Smooth muscle cell (in vitro differentiated cells): ENCODE measurements around the gene KCNJ14. TPM values are rescaled to one million over a fixed set of nuclear protein-coding genes. Genes with fewer than 3 reads are reported as not detected.
A peak's percentile ranks its signal among the peaks of the same experiment; 100 is the strongest.

ENCODE experiments used
- DNase-seq: peaks from one replicate; lab custom pipeline; 2025; ENCODE audit not compliant: unreplicated experiment; lab: John Stamatoyannopoulos, UW
- H2AFZ ChIP-seq: fragments of 200-600 bp; sonication (generic); 2 replicates; pipeline ENCODE4 v1.6.0; 2016; ENCODE audit warnings: antibody characterized with exemption, low read depth, mild to moderate bottlenecking
- H3F3A ChIP-seq: fragments of 200-600 bp; sonication (generic); 2 replicates; pipeline ENCODE4 v1.6.0; 2017; ENCODE audit warnings: antibody characterized with exemption, low read depth
- H3K27ac ChIP-seq: fragments of 200-600 bp; sonication (generic); 2 replicates; pipeline ENCODE4 v1.5.1; 2016; ENCODE audit warnings: low read depth, mild to moderate bottlenecking
- H3K27me3 ChIP-seq: fragments of 200-600 bp; sonication (generic); 2 replicates; pipeline ENCODE4 v1.6.1; 2016; ENCODE audit warnings: low read depth, mild to moderate bottlenecking
- H3K36me3 ChIP-seq: fragments of 200-600 bp; sonication (generic); 2 replicates; pipeline ENCODE4 v1.5.1; 2016; ENCODE audit warnings: low read depth
- H3K4me1 ChIP-seq: fragments of 200-600 bp; sonication (generic); 2 replicates; pipeline ENCODE4 v1.5.1; 2016; ENCODE audit warnings: low read depth
- H3K4me2 ChIP-seq: fragments of 200-600 bp; sonication (generic); 2 replicates; pipeline ENCODE4 v1.6.0; 2016; ENCODE audit warnings: mild to moderate bottlenecking
- H3K4me3 ChIP-seq: fragments of 200-600 bp; sonication (generic); 2 replicates; pipeline ENCODE4 v1.5.1; 2016; ENCODE audit warnings: mild to moderate bottlenecking
- H3K79me2 ChIP-seq: fragments of 200-600 bp; sonication (generic); 2 replicates; pipeline ENCODE4 v1.6.0; 2016; ENCODE audit warnings: low read depth, mild to moderate bottlenecking
- H3K9ac ChIP-seq: fragments of 200-600 bp; sonication (generic); 2 replicates; pipeline ENCODE4 v1.6.0; 2016; ENCODE audit warnings: low read depth
- H3K9me3 ChIP-seq: fragments of 200-600 bp; sonication (generic); replicated peaks from 2 replicates; pipeline ENCODE4 v1.5.1; 2016; ENCODE audit warnings: low read depth
- H4K20me1 ChIP-seq: fragments of 200-600 bp; sonication (generic); 2 replicates; pipeline ENCODE4 v1.6.0; 2016; ENCODE audit warnings: low read depth
- WGBS: methylation state at CpG from one replicate; pipeline ENCODE4 v1.1.7; 2016; ENCODE audit warnings: low lambda C conversion rate; 5-methylcytosine and 5-hydroxymethylcytosine counted together
- polyA plus RNA-seq: library from polyadenylated mRNA; unstranded; fragments of >200 nt; fragmentation: Nextera tagmentation; extraction: Ambion mirVana; gene quantifications from 2 replicates; pipeline ENCODE4 v1.2.1, GENCODE V29; 2016
- total RNA-seq: library from RNA; depleted of rRNA; stranded (reverse); fragments of >200 nt; gene quantifications from 2 replicates; pipeline ENCODE4 v1.2.3, GENCODE V29; 2014
- TF ChIP-seq, protein P1 (sequence below): fragments of 200-600 bp; sonication (generic); IDR thresholded peaks from 2 replicates; pipeline ENCODE4 v1.5.1; 2017; ENCODE audit warnings: borderline replicate concordance, mild to moderate bottlenecking, antibody characterized with exemption; ENCODE audit not compliant: insufficient read depth, poor library complexity, severe bottlenecking

Gene KCNJ14
- total and polyA plus RNA-seq, 2 experiments from 2014 or later = 1.7 to 1.8 TPM

- no peaks in the 10 kb centered on the region for H3K27me3 ChIP-seq
- H3K79me2 ChIP-seq = peaks cover 16% of the 10 kb centered on the region
- 70% methylated on average over 16 of the region's 16 CpGs for WGBS
- H3K4me3 ChIP-seq = no peak overlapping the region
- H4K20me1 ChIP-seq = peaks cover 21% of the 10 kb centered on the region
- H2AFZ ChIP-seq = no peak overlapping the region
- peaks cover 13% of the 10 kb centered on the region for H3K4me1 ChIP-seq
- no peak overlapping the region for H3K9ac ChIP-seq
- no peak overlapping the region for H3K4me2 ChIP-seq
- TF ChIP-seq, protein P1, sequence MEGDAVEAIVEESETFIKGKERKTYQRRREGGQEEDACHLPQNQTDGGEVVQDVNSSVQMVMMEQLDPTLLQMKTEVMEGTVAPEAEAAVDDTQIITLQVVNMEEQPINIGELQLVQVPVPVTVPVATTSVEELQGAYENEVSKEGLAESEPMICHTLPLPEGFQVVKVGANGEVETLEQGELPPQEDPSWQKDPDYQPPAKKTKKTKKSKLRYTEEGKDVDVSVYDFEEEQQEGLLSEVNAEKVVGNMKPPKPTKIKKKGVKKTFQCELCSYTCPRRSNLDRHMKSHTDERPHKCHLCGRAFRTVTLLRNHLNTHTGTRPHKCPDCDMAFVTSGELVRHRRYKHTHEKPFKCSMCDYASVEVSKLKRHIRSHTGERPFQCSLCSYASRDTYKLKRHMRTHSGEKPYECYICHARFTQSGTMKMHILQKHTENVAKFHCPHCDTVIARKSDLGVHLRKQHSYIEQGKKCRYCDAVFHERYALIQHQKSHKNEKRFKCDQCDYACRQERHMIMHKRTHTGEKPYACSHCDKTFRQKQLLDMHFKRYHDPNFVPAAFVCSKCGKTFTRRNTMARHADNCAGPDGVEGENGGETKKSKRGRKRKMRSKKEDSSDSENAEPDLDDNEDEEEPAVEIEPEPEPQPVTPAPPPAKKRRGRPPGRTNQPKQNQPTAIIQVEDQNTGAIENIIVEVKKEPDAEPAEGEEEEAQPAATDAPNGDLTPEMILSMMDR = no peak
- no peaks in the 10 kb centered on the region for H3K36me3 ChIP-seq
- H3K9me3 ChIP-seq = no peaks in the 10 kb centered on the region
- H3F3A ChIP-seq = no peaks in the 10 kb centered on the region
- no peak for DNase-seq
- H3K27ac ChIP-seq = peak overlapping the region; percentile 42
Observed at GRCh38 chr19:48466561-48467325, 11.4 kb downstream of the KCNJ14 start.

- Histone ChIP-seq H3K4me1 (peaks cover 13% of the 10 kb centered on the region), H3K4me3 (peak overlapping the region; percentile 86), H3K27ac (peak overlapping the region; percentile 93), H3K27me3 (no peaks in the 10 kb centered on the region), H3K36me3 (peaks cover 3% of the 10 kb centered on the region), H2AFZ (no peak overlapping the region), H3F3A (no peaks in the 10 kb centered on the region), H3K79me2 (peaks cover 16% of the 10 kb centered on the region), H4K20me1 (peaks cover 42% of the 10 kb centered on the region), H3K4me2 (peak overlapping the region; percentile 65), H3K9me3 (no peaks in the 10 kb centered on the region), H3K9ac (peak overlapping the region; percentile 98)
- TF ChIP-seq, protein P1 = no peak
- 1% methylated on average over 36 of the region's 36 CpGs for WGBS
- peak; percentile 94 for DNase-seq
Observed at GRCh38 chr19:48468772-48469288, 13.5 kb downstream of the KCNJ14 start.

- peaks cover 3% of the 10 kb centered on the region for H3K36me3 ChIP-seq
- peaks cover 16% of the 10 kb centered on the region for H3K79me2 ChIP-seq
- H3K27ac ChIP-seq = peak within 1 kb of the TSS; percentile 93
- H3K4me1 ChIP-seq = peaks cover 13% of the 10 kb centered on the region
- no peak within 1 kb of the TSS for H2AFZ ChIP-seq
- H3F3A ChIP-seq = no peaks in the 10 kb centered on the region
- H3K4me2 ChIP-seq = peak within 1 kb of the TSS; percentile 97
- H4K20me1 ChIP-seq = peaks cover 47% of the 10 kb centered on the region
- WGBS = 1% methylated on average over 47 of the region's 66 CpGs
- H3K27me3 ChIP-seq = no peaks in the 10 kb centered on the region
- peak within 1 kb of the TSS; percentile 98 for H3K9ac ChIP-seq
- H3K9me3 ChIP-seq = no peaks in the 10 kb centered on the region
- peak within 1 kb of the TSS; percentile 86 for H3K4me3 ChIP-seq
- TF ChIP-seq, protein P1 = no peak
- DNase-seq = peak; percentile 78
Observed at GRCh38 chr19:48469289-48469881, 14.0 kb downstream of the KCNJ14 start, which contains the start of gene CYTH2. TSS of gene CYTH2 (plus strand) at chr19:48469369. CDS start at chr19:48469508, 139 bp downstream.
